ENCODE results near the gene SYT7.
"Not testable (repeated sequence)": the region's sequence is repeated elsewhere in the genome, so short reads cannot be mapped to it uniquely, and the experiment has no call there.

SYT7 gene

DNA sequence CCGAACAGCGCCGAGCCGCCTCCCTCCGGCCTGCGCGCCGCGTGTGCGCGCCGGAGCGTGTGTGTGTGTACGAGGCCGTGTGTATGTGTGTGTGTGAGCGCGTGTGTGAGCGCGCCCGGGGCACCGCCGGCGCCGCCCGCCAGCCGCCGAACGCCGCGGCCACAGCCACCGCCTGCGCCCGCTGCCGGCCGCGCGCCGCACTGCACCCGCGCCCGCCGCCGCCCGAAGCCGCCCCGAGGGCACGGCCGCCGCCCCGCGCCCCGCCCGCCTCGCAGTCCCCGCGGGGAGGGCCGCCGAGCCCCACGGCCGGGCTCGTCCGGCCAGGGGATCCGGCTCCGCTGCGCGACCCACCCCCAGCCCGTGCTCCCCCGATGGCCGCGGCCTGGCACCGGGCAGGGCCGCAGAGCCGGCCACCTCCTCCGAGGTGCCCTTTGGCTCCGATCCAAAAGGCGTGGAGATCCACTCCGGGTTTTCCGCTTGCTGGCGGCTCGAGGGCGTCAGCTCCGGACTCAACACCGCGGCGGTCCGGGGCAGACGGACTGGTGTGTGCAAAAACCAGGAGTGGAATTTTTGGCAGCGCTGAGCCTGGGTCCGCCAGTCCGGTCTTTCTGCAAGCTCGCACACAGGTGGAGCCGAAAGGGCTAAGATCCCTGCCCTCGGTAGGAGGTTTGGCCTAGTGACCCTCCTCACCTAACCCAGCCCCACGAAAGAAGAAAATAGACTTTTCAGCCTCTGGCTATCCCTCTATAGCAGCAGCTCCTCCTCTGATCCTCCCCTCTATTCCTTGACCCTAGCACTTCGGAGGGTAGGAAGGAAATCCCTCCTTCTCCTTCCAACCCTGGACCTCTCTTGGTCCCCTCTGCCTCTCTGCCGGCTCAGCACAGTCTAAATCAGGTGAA is at the start of gene SYT7:
Gene SYT7, minus strand, starts transcription at position 47 of the 899 bp plus-strand sequence. CDS start 256 bp downstream, outside the sequence.
- peak; percentile 80 to 92 for DNase-seq

DNA sequence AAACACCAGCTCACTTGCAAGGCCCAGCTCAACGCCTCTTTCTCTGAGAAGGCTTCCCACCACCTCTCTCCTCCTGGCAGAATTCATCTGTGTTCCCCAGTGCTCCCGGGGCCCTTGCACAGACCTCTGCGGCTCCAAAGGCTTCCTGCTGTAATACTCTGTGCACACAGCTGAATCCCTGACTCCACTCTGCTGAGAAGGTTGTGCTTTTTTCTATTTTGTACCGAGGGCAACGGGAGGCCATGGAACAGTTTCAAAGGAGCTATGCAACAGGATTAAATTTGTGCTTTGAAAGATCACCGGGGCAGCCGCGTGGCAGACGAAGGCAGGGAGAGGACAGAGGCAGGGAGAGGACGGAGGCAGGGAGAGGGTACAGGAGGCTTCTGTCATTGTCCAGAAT is 49.2 kb upstream of the SYT7 start:
- no peak for DNase-seq

- no peak for DNase-seq
These were observed 48.4 kb upstream of the SYT7 start for GRCh38 chr11:61629082-61629833.

DNA sequence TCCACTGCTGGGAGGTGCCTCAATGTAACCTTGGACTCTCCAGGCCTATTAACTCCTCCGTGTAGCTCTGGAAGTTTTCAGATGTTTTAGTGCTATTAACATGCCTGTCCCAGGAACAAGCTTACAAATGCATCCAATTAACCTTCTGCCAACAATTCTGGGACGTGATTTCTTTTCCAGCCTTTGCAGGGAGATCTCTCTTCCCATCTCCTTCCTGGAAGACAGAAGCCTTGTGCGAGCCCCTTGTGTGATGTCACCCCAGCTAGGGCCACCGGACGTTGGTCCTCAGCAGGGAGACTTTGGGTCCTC is 47.7 kb upstream of the SYT7 start:
- no peak for DNase-seq

- peak in 1 of 2 donors; percentile 18 for DNase-seq
These were observed 47.2 kb upstream of the SYT7 start for GRCh38 chr11:61627850-61628661.

GRCh38 chr11:61626580-61627380 is 45.9 kb upstream of the SYT7 start:
- DNase-seq: no peak

DNA sequence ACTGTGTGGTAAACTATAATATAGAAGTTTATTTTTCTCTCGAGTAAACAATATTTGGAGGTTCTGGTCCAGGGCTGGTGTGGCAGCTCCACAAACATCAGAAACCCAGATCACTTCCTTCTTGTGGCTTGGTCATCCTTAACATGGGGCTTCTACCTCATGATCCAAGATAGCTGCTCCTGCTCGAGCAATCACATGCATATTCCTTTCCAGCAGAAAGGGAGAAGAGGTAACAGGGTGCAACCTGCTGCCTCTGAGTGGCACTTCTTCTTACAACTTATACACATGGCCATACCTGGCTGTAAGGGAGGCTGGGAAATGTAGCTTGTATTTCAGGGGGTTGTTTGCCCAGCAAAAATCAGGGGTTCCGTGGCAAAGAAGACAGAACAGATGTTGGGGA is 44.6 kb upstream of the SYT7 start:
- DNase-seq: no peak

DNA sequence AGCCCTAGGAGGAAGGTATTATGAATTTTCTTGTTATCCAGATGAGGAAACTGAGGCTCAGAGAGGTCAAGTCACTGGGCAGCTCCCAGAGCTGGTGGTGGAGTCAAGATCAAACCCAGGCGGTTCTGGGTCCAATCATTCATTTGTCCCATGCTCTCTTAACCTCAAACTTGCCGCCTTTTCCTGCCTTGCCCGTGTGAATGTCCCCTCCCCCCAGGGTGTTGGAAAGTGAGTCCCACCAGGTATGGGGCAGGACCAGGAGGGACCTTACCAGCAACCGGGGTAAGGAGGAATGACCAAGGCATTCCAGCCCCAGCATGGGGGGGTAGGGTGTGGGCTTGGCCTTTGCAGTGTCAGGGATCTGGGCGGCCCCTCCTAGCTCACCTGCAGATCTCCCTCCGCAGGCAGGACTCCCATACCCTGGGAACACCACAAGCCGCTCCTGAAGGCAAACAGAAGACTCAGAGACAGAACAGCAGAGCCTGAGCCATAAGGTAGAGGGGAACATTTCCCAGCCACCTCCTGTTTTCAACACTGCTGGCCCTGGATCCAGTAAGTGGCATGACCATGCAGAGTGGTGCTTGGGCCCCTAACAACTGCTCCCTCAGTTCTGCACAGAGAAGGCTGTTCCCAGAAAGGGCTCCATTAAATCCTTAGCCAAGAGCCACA is 41.2 kb upstream of the SYT7 start:
- DNase-seq: no peak

DNA sequence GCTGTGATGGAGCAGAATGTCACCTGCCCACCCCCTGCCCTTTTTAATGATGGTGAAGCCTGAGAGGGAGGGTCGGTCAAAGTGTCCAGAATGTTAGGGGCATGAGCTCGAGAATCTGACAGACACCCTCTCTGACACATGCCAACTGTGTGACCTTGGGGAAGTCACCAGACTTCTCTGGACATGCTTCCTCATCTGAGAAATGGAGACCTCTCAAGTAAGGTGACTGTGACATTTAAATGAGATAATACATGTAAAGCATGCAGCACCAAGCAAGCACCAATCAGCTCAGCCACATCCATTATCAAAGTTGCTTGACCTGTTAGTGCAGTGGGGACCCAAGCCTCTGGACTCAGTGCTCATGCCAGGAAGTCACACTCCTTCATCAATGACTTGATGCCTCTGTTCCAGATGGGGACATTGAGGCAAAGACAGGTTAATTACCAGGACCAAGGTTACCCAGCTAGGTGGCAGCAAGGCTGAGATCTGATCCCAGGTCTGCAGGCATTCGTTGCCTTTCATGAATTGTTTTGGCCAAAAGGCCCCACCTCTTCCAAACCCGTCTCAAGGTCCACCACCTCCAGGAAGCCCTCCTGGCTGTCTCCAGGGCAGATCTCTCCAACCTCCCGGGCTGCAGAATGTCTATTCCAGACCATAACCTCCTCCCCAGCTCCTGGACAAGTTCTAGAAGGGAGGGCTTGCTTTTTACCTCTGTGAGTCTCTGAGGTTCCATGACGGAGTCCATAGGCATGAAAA is 38.8 kb upstream of the SYT7 start:
- no peak for DNase-seq

DNA sequence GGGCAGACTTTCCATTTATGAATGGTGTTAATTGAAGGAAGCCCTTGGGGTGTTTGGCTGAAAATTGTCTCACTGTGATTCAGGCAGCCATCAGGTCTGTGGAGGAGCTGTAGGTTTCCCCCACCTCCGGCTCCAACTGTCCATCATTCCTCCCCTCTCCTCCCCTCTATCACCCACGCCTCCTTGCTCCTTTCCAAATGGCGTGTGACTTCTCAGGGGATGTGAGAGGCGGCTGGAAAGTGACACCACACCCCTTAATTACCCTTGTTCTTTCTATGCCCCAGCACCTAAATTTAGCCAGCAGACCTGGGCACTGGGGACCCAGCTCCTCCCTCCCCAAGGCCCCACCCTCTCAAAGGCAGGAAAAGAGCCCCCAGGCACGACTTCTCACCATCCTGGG is 38.1 kb upstream of the SYT7 start:
- DNase-seq: no peak

DNA sequence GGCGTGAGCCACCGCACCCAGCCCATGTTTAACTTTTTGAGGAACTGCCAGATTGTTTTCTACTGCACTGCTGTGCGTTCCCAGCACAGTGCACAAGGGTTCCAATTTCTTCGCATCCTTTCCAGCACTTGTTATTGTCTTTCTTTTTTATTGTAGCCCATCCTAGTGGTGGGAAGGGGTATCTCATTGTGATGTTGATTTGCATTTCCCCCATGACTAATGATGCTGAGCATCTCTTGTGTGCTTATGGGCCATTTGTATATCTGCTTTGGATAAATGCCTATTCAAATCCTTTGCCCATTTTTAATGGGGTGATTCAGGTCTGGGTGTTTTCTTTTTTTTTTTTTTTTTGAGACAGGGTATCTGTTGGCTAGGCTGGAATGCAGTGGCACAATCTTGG is 36.6 kb upstream of the SYT7 start:
- DNase-seq: no peak

DNA sequence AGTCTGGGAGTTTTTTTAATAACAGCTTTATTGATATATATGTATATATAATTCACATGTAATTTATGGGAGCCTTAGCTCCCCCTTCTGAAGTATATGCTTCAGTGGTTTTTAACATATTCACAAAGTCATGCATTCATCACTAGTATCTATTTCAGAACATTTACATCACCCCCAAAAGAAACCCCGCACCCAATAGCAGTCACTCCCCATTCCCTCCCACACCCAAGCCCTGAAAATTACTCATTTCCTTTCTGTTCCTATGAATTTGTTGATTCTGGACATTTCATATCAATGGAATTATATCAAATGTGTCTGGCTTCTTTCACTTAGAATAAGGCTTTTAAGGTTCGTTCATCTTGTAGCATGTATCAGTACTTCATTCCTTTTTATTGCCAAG is 35.6 kb upstream of the SYT7 start:
- DNase-seq: no peak

GRCh38 chr11:61614782-61615181 is 33.9 kb upstream of the SYT7 start:
- not testable (repeated sequence) for DNase-seq

DNA sequence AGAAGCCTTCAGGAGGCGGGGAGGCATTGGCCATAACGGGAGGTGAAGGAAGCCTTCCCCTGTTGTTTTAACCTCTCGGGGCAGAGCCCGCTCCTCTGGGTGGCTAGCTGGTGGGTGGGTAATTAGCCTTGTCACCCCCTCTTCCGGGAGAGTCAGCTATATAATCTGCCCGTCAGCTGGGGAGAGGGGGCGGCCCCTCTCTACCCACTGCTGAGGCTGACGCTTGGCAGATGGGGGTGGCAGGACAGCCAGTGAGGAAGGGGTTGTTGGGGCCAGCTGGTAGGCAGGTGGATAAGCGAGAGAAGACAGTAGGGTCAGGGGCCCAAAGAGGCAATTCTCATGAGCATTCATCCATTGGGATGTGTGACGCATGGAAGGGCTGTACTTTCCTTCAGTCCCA is 33.0 kb upstream of the SYT7 start:
- no peak for DNase-seq

DNA sequence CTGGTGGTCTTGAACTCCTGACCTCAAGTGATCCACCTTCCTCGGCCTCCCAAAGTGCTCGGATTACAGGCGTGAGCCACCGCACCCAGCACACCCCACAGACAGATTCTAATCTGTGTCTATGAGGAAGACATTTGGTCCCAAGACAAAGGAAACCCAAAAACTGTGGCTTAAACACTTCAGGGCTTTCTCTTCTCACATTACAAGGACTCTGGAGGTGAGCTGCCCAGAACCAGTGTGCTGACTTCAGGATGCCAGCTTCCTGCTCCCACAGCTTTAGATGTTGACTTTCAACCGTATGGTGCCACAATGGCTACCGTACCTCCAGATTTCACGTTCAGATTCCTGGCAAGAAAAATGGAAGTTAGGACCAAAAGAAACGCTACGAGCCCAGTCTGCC is 32.2 kb upstream of the SYT7 start:
- DNase-seq: no peak

- DNase-seq: no peak
These were observed 30.4 kb upstream of the SYT7 start for GRCh38 chr11:61611309-61611708.

DNA sequence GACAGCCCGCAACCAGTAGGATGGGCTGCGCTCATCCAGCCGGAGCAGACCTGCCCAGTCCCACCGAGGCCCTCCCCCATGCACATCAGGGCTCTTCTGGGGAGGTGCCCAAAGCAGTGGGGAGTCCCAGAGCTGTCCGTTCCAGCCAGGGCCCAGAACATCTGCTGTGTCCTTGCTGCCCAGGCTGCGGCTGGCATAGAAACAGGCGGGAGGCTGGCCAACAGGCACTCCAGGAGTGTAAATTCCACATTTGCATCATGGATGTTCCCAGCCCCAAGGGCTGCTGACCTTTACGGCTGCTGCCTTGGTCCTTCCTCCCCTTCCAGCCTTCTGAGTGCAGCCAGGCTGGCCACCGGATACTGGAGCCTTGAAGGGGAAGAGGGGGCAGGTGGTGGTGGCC is 30.0 kb upstream of the SYT7 start:
- DNase-seq: no peak

DNA sequence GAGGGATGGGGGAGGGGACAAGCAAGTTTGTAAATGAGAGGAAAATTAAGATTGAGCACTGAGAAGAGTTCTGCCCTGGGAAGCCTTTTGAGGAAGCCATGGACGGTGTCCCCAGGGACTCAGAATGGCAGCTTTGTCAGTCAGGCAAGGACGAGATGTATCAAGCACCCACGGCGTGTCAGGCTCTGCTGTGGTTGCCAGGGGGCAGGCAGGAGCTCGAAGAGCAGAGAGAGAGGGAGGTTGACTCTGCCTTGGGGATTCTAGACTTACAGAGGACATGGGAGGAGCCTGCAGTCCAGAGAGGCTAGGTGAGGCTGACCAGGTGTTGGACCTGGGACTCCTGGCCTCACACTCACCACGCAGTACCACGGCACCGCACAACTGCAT is 29.1 kb upstream of the SYT7 start:
- DNase-seq: no peak

DNA sequence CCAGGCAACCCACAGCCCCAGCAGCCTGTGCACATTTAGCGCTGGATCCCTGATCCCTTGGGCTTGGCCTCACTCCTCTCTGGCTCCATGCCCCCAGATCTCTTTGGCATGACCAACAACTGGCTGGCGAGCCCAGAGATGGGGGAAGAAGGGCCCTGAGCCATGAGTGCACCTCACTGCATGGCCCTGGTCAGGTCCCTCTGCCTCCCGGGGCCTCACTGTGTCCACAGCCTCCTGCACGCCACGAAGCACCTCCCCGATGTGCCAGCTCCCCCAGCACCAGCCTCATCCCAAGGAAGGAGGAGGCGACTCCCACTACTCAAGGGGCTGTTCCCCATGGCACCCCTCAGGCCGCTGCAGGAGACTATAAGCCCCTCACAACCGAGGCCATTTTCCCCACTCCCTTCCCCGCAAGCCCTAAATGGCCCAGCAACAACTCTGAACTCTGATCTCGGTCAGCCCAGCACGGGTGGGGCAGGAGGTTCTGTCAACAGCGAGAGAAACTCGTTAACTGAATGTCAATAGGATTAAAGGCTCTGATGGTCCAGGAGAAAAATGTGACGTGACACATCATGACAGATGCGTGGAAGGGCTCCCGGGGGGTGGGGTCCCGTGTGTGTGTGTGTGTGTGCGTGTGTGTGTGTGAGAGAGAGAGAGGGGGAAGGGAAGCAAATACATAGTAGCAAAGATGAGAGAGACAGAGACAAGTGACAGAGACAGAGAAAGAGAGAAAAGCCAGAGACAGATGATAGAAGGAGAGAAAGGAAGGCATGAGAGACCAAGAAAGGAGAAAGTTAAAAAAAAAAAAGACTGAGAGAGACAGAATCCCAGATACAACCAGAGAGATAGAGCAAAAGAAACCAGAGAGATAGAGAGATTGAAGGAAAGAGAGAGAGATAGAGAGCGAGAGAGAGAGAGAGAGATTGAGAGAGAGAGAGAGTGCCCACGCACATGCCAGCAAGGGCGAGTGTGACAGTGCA is 28.4 kb upstream of the SYT7 start:
- DNase-seq: no peak

Measured in bone marrow (tissue), 2 donors.